GM13977 (cell line): Measurements from ENCODE around the gene MED15.
"Not testable (repeated sequence)": the region's sequence is repeated elsewhere in the genome, so short reads cannot be mapped to it uniquely, and the experiment has no call there.

Experiments
- DNase-seq: peaks from one replicate; pipeline ENCODE4 v3.0.0; 2012; ENCODE audit warnings: low spot score
- in situ Hi-C: fragments of 300-500 bp; cut with MboI; formaldehyde crosslinking; loops from one replicate; pipeline ENCODE4 v1.12.0; 2022; ENCODE audit warnings: low sequenced_read_pairs, low pct_unique_long_range_greater_than_20kb, mixed read lengths, inconsistent platforms; ENCODE audit not compliant: unreplicated experiment
- TF ChIP-seq, protein P1 (sequence below): IDR thresholded peaks from 2 replicates; pipeline ENCODE4 v1.5.1; 2012; ENCODE audit warnings: mild to moderate bottlenecking, control low read depth; ENCODE audit not compliant: insufficient read depth; ENCODE audit errors: extremely low read depth, missing control alignments

Gene MED15

DNA sequence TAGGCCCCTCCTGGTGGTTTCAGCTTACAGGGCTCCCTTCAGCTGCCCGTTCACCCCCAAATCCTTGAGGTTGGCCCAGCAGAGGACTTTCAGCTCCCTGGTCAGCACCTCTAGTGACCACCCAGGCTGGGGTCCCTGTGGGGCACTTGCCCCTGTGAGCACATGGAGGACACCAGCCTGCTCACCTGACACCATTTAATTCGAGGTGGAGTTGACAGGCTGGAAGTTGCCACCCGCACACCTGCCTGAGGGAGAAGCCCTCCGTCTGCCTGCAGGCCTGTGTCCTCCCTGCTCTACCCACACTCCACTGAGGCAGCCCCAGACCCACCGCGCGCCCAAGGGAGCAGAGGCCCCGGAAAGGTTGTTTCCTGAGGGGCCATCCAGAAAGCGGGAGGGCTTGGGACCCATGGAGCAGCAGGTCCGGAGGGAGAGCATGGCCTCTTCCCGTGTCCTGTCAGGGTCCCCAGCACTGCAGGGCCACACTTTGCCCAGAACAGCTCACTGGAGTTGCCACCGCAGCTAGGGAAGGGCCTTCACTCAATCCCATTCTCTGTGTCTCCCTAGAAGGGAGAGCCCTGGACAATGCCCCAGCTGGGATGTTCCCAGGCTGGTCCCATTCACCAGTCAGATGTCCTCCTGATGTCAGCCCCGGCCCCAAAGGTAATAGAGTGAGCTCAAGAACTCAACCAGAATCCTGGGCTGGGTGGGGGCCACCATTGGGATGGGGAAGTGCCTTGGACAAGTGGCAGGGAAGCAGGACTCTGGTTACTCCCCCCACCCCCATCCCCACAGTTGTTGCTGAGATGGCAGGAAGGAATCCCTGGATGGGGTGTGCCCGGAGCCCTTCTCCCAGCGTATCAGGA lies 82.4 kb downstream of the MED15 start:
- no peak for DNase-seq
- in situ Hi-C loops: no loop called here
- TF ChIP-seq, protein P1, sequence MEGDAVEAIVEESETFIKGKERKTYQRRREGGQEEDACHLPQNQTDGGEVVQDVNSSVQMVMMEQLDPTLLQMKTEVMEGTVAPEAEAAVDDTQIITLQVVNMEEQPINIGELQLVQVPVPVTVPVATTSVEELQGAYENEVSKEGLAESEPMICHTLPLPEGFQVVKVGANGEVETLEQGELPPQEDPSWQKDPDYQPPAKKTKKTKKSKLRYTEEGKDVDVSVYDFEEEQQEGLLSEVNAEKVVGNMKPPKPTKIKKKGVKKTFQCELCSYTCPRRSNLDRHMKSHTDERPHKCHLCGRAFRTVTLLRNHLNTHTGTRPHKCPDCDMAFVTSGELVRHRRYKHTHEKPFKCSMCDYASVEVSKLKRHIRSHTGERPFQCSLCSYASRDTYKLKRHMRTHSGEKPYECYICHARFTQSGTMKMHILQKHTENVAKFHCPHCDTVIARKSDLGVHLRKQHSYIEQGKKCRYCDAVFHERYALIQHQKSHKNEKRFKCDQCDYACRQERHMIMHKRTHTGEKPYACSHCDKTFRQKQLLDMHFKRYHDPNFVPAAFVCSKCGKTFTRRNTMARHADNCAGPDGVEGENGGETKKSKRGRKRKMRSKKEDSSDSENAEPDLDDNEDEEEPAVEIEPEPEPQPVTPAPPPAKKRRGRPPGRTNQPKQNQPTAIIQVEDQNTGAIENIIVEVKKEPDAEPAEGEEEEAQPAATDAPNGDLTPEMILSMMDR: no peak

DNA sequence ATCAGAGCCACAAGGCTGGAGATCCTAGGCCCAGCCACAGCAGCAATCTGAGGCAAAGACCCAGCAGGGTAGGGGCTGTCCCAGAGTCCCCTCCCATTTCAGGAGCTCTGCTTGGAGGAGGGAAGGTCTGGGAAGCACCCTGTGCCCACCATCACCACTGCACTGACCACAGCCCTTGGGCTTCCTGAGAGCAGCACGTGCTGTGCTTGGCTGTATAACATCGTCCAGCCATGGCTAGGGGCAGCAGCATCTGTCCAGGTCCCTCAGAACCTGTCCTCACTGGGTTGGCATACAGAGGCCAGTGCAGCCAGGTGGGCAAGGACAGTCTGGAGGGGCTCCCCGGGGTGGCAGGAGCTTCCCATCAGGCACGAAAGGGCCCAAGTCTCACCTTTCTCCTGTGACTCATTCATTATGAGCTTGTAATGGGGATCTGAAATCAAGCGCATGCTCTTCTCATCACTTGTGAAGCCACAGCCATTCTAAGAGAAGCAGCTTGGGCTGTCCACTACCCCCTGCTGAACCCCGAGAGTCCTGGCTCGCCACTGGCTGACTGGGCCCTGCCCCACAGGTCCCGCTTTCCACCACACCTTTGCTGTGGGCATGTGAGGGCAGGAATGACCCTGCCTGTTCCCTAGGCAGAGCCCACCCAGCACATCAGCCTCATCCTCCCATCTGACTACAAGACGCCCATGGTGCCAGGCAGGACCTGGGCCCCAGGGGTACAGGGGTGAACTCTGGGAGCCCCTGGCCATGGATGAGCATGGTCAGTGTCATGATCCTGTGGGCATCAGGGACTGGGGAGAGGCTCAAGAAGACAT lies 83.3 kb downstream of the MED15 start:
- no peak for DNase-seq
- in situ Hi-C loops: no loop called here
- TF ChIP-seq, protein P1: no peak

DNA sequence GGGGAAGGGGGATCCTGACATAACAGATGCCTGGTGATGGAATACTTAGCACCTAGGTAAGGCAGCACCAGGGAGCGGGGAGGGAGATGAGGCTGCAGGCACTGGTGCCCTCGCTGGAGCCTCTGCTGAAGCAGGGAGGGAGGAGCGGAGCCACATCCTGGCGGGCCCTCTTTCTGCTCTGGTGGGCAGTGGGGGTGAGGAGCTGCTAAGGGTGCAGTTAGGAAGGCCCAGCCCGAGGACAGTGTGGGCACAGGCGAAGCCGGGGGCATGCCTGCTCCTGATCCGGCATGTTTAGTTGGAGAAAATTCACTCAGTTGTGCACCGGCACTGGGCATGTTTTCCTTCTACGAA lies 83.9 kb downstream of the MED15 start:
- no peak for DNase-seq
- in situ Hi-C loops: no loop called here
- TF ChIP-seq, protein P1: no peak

DNA sequence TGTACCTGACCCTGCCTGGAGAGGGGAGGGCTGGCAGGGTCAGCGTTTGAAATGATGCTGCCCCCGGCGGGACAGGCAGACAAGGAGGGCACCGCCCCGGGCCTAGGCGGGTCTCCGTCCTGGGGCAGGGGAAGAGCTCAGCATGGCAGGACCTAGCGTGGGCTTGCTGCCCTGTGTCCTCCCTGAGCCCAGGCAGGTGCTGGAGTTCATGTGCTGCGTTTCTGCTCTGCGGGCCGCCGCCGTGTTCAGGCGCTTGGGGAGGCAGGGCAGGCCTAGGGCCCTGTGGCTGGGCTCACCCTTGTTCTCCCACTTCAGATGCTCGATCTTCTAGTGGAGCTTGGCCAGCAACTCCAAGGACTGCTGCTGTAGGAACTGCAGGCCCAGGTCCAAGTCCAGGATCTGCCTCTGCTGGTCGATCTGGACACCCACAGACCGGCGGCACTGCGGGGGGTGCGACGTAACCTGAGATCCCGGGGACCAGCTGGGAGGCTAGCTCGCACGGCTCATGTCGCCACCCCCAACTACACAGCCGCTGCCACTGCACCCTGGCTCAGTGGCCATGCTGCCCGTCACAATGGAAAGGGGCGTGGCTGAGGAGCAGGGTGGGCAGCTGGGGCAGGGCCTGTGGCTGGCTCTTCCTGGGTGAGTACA lies 84.4 kb downstream of the MED15 start:
- DNase-seq: no peak
- TF ChIP-seq, protein P1: no peak
- in situ Hi-C loops: no loop called here

DNA sequence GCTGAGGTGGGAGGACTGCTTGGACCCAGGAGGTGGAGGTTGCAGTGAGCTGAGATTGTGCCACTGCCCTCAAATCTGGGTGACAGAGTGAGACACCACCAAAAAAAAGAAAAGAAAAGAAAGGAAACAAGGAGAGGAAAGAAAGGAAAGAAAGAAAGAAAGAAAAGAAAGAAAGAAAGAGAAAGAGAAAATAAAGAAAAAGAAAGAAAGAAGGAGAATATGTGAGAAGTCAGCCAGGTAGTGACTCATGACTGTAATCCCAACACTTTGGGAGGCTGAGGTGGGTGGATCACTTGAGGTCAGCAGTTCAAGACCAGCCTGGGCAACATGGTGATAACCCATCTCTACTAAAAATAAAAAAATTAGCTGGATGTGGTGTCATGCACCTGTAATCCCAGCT lies 86.6 kb downstream of the MED15 start:
- in situ Hi-C loops: not testable (repeated sequence)

DNA sequence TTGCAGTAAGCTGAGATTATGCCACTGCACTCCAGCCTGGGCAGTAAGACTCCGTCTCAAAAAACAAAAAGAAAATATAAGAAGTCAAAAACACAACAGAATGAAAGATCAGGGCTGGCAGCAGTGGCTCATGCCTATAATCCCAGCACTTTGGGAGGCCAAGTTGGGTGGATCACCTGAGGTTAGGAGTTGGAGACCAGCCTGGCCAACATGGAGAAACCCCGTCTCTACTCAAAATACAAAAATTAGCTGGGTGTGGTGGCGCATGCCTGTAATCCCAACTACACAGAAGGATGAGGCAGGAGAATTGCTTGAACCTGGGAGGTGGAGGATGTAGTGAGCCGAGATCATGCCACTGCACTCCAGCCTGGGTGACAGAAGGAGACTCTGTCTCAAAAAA lies 87.1 kb downstream of the MED15 start:
- DNase-seq, in situ Hi-C loops: not testable (repeated sequence)

More for the DNA sequence above, 86.6 kb downstream of the MED15 start:
- not testable (repeated sequence) for DNase-seq

DNA sequence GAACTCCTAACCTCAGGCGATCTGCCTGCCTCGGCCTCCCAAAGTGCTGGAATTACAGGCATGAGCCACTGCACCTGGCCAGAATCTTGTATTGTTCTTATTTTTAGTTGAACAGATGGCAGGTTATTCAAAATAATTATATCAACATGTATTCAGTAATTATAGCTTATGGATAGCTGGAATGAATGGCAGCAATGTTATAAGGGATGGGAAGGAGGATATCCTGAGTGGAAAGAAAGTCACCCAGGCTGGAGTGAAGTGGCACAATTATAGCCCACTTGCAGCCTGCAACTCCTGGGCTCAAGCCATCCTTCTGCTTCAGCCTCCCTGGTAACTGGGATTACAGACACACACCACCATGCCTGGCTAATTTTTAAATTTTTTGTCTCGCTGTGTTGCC lies 88.1 kb downstream of the MED15 start:
- in situ Hi-C loops: no loop called here
- TF ChIP-seq, protein P1: no peak
- no peak for DNase-seq
